ENCODE measurements around the gene B3GNT7.

- TF ChIP-seq, protein P1, sequence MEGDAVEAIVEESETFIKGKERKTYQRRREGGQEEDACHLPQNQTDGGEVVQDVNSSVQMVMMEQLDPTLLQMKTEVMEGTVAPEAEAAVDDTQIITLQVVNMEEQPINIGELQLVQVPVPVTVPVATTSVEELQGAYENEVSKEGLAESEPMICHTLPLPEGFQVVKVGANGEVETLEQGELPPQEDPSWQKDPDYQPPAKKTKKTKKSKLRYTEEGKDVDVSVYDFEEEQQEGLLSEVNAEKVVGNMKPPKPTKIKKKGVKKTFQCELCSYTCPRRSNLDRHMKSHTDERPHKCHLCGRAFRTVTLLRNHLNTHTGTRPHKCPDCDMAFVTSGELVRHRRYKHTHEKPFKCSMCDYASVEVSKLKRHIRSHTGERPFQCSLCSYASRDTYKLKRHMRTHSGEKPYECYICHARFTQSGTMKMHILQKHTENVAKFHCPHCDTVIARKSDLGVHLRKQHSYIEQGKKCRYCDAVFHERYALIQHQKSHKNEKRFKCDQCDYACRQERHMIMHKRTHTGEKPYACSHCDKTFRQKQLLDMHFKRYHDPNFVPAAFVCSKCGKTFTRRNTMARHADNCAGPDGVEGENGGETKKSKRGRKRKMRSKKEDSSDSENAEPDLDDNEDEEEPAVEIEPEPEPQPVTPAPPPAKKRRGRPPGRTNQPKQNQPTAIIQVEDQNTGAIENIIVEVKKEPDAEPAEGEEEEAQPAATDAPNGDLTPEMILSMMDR (conservative IDR thresholded peaks at IDR 0.05; ENCODE audit: low read depth, low read length): no peak
- TF ChIP-seq CHD1 (IDR thresholded peaks at IDR 0.05; ENCODE audit: low read depth, low read length) (no peak), MAFK (IDR thresholded peaks at IDR 0.05; ENCODE audit: low read depth, low read length) (no peak), RCOR1 (IDR thresholded peaks at IDR 0.05; ENCODE audit: insufficient replicate concordance, low read length) (no peak), POLR2A (IDR thresholded peaks at IDR 0.05; ENCODE audit: low read depth, low read length) (no peak), RAD21 (IDR thresholded peaks at IDR 0.05; ENCODE audit: low read length) (no peak), RFX5 (IDR thresholded peaks at IDR 0.05; ENCODE audit: low read depth, low read length) (no peak), NFE2L2 (IDR thresholded peaks at IDR 0.05; ENCODE audit: low read depth, low read length) (no peak), MXI1 (IDR thresholded peaks at IDR 0.05; ENCODE audit: borderline replicate concordance, low read depth, low read length) (no peak), FOS (IDR thresholded peaks at IDR 0.05; ENCODE audit: low read depth, low read length) (no peak), CEBPB (IDR thresholded peaks at IDR 0.05; ENCODE audit: low read depth, low read length) (no peak), BHLHE40 (IDR thresholded peaks at IDR 0.05; ENCODE audit: low read depth, low read length) (no peak)
- TF ChIP-seq, protein P2, sequence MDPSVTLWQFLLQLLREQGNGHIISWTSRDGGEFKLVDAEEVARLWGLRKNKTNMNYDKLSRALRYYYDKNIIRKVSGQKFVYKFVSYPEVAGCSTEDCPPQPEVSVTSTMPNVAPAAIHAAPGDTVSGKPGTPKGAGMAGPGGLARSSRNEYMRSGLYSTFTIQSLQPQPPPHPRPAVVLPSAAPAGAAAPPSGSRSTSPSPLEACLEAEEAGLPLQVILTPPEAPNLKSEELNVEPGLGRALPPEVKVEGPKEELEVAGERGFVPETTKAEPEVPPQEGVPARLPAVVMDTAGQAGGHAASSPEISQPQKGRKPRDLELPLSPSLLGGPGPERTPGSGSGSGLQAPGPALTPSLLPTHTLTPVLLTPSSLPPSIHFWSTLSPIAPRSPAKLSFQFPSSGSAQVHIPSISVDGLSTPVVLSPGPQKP (IDR thresholded peaks at IDR 0.05; ENCODE audit: borderline replicate concordance, low read depth, low read length): no peak
- TF ChIP-seq, protein P3, sequence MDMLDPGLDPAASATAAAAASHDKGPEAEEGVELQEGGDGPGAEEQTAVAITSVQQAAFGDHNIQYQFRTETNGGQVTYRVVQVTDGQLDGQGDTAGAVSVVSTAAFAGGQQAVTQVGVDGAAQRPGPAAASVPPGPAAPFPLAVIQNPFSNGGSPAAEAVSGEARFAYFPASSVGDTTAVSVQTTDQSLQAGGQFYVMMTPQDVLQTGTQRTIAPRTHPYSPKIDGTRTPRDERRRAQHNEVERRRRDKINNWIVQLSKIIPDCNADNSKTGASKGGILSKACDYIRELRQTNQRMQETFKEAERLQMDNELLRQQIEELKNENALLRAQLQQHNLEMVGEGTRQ (IDR thresholded peaks at IDR 0.05; ENCODE audit: low read depth, low read length): no peak
Observed at GRCh38 chr2:231421051-231421580, 25.6 kb downstream of the B3GNT7 start.

Data from IMR-90 (cell line).